ENCODE measurements around the gene SPACA1. TPM values are rescaled to one million over a fixed set of nuclear protein-coding genes. Genes with fewer than 3 reads are reported as not detected.

Gene SPACA1
- total and polyA plus RNA-seq, 4 donors = not detected

Other genes starting within 250 kb of the SPACA1 start
- gene CNR1, start 118.5 kb downstream of the SPACA1 start, total RNA-seq = 10 to 100 TPM; 25.6 to 70.8 TPM
- 10 to 100 TPM; 52.5 to 78.6 TPM for gene CNR1, start 118.5 kb downstream of the SPACA1 start, polyA plus RNA-seq (ENCODE audit: insufficient read length in 2 of 2)

Data from spinal cord (tissue), 4 donors.